Measurements from ENCODE around the gene KCNN2.

DNA sequence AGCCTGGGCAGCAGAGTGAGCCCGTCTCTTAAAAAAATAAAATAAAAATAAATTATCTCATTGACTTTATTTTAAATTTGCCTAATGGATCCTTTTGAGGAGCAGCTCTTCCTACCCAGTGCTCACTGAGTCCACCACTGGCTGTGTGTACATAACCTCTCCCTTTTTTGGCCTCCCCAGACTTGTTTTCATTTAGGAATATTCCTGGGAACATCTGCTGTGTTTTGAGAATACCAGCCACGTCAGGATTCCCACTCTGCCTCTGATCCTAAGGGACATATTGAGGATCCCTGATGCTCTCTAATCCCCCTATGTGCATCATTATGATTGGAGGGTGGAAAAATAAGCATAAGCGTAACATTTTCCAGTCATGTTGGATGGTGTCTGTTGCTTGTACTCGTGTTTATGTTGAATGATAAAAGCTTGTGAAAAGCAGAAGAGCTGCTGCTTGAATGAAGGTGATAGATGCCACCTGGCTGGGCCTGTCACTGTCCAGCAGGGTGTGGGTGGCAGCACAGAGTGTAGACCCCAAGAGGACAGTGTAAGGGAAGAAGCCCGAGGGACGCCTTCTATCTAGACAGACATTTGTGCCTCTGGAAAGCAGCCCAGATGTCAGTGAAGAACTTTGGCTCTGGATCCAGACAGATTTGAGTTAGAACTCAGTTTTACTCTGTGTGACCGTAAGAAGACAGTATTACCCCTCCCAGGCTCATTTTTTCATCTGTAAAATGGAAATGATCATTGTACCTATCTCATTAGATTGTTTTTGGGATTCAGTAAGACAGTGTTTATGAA lies 15.4 kb downstream of the KCNN2 start:
- TF ChIP-seq, protein P1, sequence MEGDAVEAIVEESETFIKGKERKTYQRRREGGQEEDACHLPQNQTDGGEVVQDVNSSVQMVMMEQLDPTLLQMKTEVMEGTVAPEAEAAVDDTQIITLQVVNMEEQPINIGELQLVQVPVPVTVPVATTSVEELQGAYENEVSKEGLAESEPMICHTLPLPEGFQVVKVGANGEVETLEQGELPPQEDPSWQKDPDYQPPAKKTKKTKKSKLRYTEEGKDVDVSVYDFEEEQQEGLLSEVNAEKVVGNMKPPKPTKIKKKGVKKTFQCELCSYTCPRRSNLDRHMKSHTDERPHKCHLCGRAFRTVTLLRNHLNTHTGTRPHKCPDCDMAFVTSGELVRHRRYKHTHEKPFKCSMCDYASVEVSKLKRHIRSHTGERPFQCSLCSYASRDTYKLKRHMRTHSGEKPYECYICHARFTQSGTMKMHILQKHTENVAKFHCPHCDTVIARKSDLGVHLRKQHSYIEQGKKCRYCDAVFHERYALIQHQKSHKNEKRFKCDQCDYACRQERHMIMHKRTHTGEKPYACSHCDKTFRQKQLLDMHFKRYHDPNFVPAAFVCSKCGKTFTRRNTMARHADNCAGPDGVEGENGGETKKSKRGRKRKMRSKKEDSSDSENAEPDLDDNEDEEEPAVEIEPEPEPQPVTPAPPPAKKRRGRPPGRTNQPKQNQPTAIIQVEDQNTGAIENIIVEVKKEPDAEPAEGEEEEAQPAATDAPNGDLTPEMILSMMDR (tag by site-specific recombination; IDR thresholded peaks at IDR 0.05) = no peak
- TF ChIP-seq ZSCAN23 (tag by site-specific recombination; IDR thresholded peaks at IDR 0.05) = no peak
- no peak for TF ChIP-seq MYNN (tag by site-specific recombination; IDR thresholded peaks at IDR 0.05; ENCODE audit: borderline replicate concordance)
- TF ChIP-seq ZNF423 (tag by site-specific recombination; IDR thresholded peaks at IDR 0.05) = no peak
- TF ChIP-seq HOXC10 (CRISPR knock-in tag; IDR thresholded peaks at IDR 0.05) = no peak
- TF ChIP-seq ZSCAN30 (tag by site-specific recombination; IDR thresholded peaks at IDR 0.05) = no peak
- no peak for TF ChIP-seq YY1 (tag by site-specific recombination; IDR thresholded peaks at IDR 0.05)
- no peak for TF ChIP-seq ZNF660 (tag by site-specific recombination; IDR thresholded peaks at IDR 0.05)
